NCI-H345 treated with DMSO at 0.1 percent for 48 hours (cell line): Measurements from ENCODE around the gene LILRA2.
"Not testable (repeated sequence)": the region's sequence is repeated elsewhere in the genome, so short reads cannot be mapped to it uniquely, and the experiment has no call there.

Experiments used
- DNase-seq: peaks from one replicate; lab custom pipeline; 2025; ENCODE audit not compliant: unreplicated experiment; lab: John Stamatoyannopoulos, UW

Gene LILRA2

GRCh38 chr19:54608205-54608604, 34.6 kb downstream of the LILRA2 start:
- DNase-seq = no peak

- no peak for DNase-seq
These were observed 35.2 kb downstream of the LILRA2 start for GRCh38 chr19:54608792-54609191.

- no peak for DNase-seq
These were observed 35.8 kb downstream of the LILRA2 start for GRCh38 chr19:54609356-54609791.

GRCh38 chr19:54612428-54612827, 38.8 kb downstream of the LILRA2 start:
- no peak for DNase-seq

- DNase-seq = no peak
These were observed 41.1 kb downstream of the LILRA2 start for GRCh38 chr19:54614726-54615125.

- no peak for DNase-seq
These were observed 42.5 kb downstream of the LILRA2 start for GRCh38 chr19:54616057-54616456.

GRCh38 chr19:54616821-54617560, 43.4 kb downstream of the LILRA2 start:
- no peak for DNase-seq

GRCh38 chr19:54620464-54620863, 46.9 kb downstream of the LILRA2 start:
- no peak for DNase-seq

- DNase-seq = no peak
These were observed 48.8 kb downstream of the LILRA2 start for GRCh38 chr19:54622431-54622830.

GRCh38 chr19:54624234-54624633, 50.6 kb downstream of the LILRA2 start:
- DNase-seq = not testable (repeated sequence)

- not testable (repeated sequence) for DNase-seq
These were observed 51.5 kb downstream of the LILRA2 start for GRCh38 chr19:54624934-54625730.

- DNase-seq = no peak
These were observed 53.2 kb downstream of the LILRA2 start for GRCh38 chr19:54626757-54627156.

GRCh38 chr19:54627912-54628311, 54.3 kb downstream of the LILRA2 start:
- DNase-seq = not testable (repeated sequence)

- DNase-seq = not testable (repeated sequence)
These were observed 56.7 kb downstream of the LILRA2 start, which contains the start of gene LILRB1 for GRCh38 chr19:54630262-54630661. Gene LILRB1 (plus strand): TSS chr19:54630484. CDS start chr19:54631074, 590 bp downstream.

- no peak for DNase-seq
These were observed 57.2 kb downstream of the LILRA2 start for GRCh38 chr19:54630782-54631181.

GRCh38 chr19:54631489-54632337, 58.1 kb downstream of the LILRA2 start:
- not testable (repeated sequence) for DNase-seq

GRCh38 chr19:54632517-54632916, 58.9 kb downstream of the LILRA2 start:
- DNase-seq = not testable (repeated sequence)

GRCh38 chr19:54633401-54633800, 59.8 kb downstream of the LILRA2 start:
- DNase-seq = no peak

GRCh38 chr19:54636081-54636480, 62.5 kb downstream of the LILRA2 start:
- not testable (repeated sequence) for DNase-seq

GRCh38 chr19:54638683-54639082, 65.1 kb downstream of the LILRA2 start:
- no peak for DNase-seq
